Measurements from ENCODE around the gene CCDC13. TPM values are rescaled to one million over a fixed set of nuclear protein-coding genes. Genes with fewer than 3 reads are reported as not detected.

CCDC13 gene
- total RNA-seq, 1 donor from 2014 or later = 1.2 TPM

DNA sequence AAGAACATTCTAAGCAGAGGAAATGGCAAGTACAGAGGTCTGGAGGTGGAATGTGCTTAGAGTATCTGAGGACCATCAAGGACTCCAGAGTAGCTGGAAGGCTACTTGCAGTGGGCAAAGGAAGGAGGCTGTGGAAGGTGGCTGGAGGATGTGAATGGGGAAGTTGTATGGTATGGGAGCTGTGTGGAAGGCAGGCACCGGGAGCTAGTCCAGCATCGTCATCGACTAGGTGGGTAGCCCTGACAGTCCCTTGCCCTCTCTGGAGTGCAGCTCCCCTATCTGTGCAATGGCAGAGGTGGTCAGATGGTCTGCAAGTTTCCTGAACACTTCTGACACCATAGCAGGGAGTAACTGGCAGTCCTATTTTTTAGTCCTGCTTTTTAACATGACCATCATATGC is 19.3 kb downstream of the CCDC13 start:
- no peak for DNase-seq (ENCODE audit: low read depth)

DNA sequence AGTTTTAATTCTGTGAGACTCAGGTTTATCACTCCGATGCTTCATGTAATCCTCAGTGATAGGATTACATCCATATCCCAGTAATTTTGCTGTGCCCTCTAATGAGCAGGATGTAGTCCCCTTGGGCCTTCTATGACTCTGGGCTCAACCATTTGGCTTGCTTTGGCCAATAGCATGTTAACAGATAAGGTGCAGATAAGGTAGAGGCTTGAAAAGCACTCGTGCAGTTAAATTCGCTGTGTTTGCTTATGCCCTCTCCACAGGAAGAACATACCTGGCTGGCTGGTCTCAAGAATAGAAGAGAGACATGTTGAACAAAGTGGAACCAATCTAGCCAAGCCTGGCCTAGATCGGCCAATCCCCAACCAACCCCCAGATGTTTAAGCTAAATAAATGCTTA is 20.1 kb downstream of the CCDC13 start:
- DNase-seq (ENCODE audit: low read depth) = no peak

DNA sequence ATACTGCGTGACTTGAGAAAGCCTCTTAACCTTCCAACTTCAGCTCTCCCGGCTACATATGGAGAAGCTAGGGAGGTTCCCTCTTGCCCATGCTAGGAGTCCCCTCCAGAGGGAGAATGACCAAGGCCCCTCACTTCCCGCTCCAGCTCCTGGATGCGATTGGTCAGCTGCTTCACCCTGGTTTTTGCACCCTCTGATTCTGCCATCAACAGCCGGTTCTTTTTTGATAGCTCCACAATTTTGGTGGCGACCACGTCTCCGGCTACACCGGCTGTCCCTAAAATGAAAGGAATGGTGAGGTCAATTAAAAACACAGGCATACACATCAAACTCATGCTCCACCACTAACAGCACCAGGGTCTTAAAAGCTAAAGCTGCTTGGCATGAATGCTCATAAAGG is 20.6 kb downstream of the CCDC13 start:
- DNase-seq (ENCODE audit: low read depth) = no peak

DNA sequence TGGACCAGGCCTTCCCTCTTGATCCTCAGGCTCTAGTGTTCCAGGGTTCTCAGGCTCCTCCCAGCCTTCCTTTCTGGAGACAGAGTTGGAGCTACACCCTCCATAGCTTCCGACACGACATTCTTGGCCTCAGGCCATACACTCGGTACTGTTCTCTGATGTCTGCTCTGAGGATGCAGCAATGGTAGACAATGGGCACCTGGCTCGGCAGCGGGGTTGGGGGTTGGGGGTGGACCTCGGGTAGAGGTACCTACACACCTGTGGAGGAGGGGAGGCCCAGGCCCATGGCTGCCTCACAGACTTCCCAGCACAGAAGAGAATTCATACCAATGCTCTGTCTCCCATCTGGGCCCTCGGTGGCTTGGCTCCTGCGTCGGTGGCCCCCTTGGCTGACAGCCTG is 21.4 kb downstream of the CCDC13 start:
- DNase-seq (ENCODE audit: low read depth) = no peak

DNA sequence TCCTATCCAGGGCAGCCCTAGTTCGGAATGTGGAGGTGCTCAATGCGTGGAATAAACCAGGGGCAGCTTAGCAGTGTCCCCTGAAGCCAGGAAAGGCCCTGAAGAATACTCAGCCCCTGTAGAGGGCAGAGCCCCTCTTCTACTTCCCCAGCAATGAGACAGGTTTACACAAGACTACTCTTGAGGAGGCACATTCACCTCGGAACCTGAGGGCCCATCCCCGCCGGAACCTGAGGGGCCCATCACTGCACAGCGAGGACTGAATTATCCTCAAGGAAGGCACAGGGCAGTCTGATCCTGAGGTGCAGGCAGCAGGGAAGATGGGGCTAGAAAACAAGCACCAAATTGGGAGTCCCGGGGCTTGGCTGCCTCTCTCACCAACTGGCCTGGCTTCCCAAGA is 22.2 kb downstream of the CCDC13 start:
- no peak for DNase-seq (ENCODE audit: low read depth)

DNA sequence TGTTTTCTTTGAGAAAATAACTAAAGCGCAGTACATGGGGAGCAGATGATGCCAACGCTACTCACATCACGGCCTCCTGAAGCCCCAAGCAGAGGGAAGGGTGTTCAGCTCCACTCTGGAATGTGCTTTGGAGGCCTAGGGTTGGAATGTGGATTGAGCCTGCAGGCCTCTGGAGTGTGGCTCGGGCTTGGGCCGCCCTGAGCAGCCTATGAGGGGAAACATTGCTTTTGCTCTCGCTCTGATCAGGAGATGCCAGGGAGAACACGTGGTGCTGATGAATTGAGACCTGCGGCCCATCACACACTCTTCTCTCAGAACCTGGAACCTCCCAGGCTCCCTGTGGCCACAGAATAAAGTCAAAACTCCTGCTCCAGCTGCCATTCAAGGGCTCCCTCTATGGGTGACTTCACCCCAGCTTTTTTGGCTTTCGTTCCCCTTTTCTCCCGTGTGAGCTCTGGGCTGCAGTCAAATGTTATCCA is 23.3 kb downstream of the CCDC13 start:
- DNase-seq (ENCODE audit: low read depth) = no peak

DNA sequence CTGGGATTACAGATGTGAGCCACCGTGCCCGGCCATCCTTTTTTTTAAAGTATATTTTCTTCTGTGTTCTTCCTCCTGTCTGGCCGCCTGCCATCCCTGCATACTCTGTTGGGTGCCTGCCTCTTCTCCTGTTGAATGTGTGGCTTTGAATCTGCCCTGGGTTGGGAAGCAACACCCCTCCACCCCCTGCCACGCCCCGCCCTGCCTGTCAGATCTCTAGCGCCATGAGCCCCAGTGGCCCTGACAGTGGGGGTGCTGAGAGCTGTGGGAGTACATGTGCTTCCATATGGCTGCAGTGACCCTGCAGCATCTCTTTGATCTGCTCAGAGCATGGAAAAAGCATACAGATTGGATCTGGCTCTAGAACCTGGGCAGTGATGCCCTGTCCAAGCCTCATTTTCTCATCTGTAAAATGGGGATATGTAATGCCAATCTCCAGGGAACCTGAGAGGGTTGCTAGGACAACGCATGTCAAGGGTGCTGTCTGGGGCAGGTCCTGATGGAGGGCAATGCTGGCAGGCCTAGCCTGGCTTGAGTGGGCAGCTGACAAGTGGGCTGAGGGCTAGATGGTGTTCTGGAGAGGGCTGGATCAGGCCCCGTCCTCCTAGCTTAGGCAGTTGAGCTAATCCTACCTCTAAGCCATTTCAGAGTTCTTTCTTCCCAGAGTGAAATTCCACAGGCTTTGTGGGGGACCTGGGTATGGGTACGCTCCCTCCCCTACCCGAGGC is 23.9 kb downstream of the CCDC13 start:
- DNase-seq (ENCODE audit: low read depth) = no peak

DNA sequence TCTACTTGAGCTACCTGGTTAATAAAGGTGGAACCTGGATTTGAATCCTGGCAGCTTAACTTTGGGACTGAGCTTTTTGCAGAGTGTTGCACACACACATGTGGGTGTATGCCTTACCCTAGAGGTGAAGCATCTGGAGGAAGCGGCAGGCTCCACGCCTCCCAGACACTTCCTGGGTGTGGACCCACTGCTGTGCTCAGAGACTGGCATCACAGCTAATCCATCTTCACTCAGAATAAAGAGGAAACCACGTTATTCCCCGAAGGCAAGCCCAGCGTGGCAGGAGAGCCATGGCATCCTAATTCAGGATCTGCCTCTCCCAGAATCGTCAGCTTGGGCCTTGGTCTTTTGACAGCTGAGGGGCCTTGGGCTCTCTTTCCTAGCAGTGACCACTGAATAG is 25.5 kb downstream of the CCDC13 start:
- DNase-seq (ENCODE audit: low read depth) = no peak

DNA sequence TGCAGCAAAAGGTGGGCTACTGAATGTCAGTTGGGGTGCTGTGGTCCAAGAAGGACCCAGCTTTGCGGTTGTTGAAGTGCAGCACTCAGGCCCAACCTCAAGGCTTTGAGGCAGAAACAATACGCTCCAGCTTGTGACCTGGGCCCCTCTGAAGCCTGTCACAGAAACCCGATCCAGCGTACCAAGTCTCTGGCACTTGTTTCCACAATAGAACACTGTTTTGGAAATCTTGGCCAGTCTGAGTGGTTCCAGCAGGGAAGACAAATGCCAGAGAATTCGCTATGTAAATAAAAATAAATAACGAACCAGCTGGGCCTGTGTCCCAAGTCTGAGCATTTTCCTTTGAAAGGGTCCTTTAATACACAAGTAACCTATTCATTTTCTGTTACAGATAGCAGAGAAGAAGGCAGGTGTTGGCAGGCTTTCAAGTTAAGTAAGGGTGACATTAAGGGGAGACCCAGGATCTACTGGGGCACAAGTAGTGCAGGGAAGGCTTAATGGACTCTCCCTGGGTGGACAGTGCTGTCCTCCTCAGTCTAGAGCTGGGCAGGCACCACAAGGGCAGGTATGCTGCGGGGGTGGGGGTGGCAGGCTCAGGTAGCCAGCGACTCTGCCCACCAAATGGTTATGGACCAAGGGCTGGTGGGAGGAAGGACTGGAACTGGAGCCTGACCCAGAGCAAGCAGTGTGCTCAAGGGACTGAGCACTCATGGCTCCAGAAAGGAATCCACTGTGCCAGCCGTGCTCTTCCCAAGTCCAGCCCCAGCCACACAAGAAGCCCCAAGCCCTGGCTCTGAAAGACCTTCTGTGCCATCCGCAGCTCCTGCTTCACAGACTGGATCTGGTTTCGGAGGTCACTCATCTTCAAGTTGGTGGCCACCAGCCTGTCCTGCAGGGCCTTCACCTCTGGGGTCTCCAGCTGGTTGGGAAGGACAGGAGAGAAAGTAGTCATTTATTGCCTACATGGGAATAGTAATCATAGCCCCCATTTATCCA is 26.3 kb downstream of the CCDC13 start:
- no peak for DNase-seq (ENCODE audit: low read depth)

DNA sequence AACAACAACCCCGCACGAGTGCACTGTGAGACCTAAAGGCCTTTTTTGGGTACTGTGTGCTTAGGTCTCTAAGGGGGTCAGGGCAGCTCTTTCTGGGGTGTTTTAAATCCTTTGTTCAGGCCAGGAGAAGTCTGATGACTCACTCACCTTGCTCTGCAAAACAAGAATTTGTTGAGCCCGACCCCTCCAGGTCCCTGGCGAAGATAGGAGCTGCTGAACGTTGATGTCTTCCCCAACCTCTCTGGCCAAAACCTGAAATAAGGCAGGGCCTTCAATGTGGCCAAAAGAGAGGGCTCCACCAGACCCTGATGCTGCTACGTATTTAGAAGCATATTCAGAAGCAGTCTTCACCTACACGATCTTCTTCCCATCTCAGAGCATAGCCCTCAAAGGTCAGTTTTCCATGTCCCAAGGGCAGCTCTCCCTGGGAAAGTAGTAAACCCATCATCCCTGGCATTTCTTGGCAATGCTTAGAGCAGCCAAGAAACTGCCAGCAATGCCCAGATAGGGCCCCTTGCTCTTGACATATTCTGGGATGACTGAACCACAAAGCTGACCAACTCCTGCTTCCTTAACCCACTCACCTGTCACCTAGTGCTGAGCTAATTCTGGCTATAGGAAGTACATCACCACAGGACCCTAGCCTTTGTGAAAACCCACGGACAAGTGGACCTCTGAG is 27.1 kb downstream of the CCDC13 start:
- DNase-seq (ENCODE audit: low read depth) = no peak

DNA sequence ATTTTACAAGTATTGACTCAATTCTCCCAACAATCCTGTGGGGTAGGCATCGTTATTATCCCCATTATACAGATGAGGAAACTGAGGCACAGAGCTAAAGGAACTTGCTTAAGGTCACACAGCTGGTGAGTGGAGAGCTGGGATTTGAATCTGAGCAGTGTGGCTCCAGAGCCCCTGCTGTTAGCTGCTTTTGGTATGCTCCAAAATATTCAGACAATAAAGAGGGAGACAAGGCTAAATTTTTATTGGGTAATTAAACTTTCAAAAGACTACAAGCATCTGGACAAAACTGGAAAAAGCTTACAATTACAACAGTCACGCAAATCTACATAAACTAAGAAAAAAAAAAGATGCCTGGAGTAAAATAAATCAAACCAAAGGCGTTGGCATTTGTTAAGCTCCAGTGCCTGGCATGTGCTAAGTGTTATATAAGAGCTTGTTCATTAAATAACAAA is 27.7 kb downstream of the CCDC13 start:
- no peak for DNase-seq (ENCODE audit: low read depth)

DNA sequence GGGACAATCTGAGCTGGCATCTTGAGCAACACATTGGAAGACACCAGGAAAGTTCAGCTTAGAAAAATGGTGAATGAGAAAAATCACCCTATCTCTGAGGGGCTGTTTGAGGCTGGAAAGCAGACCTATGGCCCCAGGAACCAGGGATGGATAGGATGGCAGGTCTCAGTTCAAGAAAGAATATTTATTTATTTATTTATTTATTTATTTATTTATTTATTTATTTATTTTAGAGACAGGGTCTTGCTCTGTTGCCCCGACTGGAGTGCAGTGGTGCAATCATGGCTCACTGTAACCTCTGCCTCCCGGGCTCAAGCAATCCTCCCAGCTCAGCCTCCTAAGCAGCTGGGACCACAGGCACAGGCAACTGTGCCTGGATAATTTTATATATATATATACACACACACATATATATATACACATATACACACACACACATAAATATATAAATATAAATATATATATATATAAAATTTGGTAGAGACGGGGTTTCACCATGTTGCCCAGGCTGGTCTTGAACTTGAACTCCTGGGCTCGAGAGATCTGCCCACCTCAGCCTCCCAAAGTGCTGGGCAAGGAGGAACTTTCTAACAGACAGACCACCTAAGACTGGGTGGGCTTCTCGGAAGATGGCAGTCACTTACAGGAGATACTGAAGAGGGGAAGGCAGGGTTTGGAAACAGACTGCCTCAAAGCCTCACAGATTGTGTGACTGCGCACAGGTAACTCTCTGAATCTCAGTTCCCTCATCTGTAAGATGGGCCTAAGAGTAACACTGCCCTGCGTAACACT is 29.7 kb downstream of the CCDC13 start:
- DNase-seq (ENCODE audit: low read depth) = no peak

DNA sequence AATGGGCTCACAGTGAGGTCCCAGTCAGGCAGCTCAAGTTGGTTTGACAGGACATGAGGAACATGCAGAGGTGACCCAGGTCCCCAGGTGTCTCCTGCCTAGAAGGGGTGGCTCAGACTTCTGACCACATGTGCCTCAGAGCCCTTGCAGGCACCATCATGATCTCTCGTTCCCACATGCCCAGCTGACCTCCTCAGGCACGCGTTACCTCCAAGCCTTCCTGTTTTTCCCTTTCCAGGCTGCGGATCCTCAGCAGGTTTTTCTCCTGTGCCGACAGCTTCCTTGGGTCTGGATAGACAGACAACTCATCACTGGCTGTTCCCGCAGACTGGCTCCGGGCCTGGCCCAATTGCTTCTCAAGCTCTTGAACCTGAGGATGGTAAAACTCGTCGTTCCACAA is 30.4 kb downstream of the CCDC13 start:
- DNase-seq (ENCODE audit: low read depth) = no peak

DNA sequence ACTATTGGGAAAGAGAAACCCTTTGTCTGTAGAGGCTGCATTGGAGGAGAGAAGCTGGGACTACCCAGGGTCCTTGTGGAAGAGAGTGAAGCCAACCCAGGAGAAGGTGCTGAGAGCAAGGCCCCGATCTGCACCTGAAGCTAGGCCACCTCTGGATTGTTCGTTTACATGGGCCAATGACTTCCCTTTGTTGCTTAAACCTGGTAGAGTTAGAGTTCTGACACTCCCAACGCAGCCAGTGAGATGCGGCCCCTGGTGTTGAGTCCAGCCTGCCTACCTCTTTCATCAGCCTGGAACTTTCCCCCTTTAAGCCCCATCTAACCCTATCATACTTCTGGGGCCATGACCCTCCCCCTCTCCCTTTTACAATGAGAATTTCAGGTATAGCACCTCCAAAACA is 30.8 kb downstream of the CCDC13 start:
- no peak for DNase-seq (ENCODE audit: low read depth)

DNA sequence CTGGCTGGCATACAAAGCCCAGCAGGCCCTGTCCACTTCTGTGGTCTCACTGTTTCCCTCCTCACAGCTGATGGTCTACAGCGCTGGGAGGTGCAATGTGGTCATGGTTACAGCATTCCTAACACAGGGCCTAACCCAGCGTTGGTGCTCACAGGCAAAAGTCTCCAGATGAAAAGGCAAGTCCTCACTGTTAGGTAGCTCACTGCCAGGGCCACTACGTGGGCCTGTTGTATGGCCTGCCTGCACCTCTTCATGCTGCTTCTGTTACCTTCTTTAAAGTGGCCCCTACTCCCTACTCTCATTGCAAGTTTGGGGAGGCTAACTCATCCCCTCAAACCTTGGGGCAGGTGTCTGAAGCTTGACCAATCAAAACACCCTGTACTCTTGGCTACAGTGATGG is 31.3 kb downstream of the CCDC13 start:
- DNase-seq (ENCODE audit: low read depth) = peak; percentile 74

DNA sequence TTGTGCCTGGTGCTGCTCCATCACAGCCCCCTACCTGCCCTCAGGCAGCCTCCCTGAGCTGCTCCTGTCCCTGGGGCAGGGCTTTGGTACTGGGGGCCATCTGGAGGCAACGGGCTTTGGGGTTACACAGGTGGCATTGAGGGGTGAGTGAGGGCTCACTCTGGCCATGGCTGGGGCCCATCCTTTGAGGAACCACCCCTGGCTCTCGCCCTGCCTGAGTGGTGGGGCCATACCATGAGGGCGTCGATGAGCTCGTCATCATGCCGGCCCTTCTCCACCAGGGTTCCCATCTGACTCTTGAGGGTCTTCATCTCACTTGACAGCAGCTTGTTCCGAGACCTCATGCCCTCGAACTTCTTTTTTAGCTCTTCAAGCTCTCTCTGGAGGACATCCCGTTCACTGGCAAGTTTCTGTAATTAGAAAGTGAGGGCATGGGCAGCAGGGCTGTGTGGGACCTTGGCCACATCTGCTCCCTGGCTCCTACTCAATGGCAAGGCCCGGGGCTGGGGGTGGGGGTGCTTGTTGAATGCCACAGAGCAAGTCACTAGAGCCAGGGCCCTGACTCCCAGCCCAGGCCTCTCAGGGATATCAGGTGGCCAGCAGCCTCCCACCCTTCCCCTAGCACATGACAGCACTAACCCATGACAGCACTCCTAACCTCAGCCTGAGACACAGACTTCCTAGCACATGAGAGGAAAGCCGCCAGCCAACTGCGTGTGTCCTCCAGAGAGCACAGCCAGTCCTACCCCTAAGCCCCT is 33.5 kb downstream of the CCDC13 start:
- peak; percentile 95 for DNase-seq (ENCODE audit: low read depth)

DNA sequence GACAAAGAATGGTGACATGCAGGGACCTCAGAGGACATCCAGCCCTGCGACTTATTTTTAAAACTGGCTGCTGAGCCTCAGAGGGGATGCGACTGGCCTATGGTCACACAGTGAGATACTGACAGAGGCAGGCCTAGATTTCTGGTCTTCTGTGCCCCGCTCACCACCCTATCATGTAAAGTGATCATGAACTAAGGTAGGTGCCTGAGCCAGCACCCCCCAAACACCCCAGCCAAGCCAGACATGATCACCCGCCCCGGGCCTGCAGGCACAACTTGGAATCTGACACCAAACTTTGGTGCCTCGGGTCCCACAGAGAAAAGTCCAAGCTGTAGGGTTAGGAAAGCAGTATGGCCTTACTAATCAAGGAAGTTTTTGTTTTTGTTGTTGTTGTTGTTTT is 36.5 kb downstream of the CCDC13 start:
- no peak for DNase-seq (ENCODE audit: low read depth)

DNA sequence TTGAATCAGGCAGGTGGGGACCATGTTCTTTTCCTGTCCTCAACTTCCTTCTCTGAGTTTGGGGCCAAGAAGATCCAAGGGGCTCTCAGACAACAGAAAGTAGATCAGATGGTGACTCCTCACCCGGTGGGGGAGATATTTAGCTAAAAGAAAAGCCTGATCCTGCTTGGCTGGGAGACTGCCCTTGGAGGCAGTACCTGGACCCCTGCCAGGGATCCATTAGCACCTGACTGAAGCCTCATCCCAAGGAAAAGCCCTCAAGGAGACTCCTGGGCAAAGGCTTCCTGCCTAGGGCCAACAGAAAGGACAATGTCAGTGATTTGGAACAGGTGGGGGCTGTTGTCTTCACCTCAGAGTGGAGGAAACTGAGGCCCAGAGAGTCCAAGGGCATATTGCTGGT is 37.0 kb downstream of the CCDC13 start:
- DNase-seq (ENCODE audit: low read depth) = no peak

DNA sequence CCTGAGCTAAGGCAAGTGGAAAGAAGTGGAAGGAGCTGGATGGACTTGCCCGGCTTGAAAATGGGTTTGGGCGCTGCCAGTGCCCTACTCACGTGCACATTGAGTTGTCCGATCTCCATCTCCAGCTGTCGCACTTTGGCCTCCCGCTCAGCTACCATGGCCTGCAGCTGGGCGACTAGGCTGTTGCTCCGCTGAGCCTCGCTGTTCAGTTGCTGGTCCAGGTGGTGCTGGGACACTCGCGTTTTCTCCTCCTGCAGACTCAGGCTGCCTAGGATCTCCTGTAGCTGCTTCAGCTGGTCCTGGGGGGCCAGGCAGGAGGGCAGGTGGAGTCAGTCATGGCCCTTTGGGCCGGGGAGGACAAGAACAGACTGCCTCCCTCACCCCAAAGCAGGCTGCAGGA is 37.4 kb downstream of the CCDC13 start:
- DNase-seq (ENCODE audit: low read depth) = no peak

DNA sequence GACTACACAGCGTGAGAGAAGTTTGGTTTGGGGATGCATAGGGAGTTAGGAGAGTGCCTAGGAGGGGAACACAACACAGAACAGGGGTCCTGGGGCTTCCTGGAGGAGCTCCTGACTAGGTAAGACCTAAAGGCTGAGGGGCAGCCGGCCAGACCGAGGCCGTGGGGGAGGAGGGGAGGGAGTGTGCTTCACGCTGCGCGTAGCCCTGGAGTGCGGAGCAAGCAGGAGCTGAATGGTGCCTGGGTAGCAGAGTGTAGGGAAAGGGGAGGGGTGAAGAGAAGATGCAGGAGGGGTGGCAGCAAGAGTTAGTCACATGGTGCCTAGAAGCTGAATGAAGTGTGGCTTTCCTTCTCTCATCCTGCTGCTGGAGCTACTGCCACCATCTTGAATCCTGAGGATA is 38.0 kb downstream of the CCDC13 start:
- no peak for DNase-seq (ENCODE audit: low read depth)
